ENCODE results near the gene RHOH.

DNA sequence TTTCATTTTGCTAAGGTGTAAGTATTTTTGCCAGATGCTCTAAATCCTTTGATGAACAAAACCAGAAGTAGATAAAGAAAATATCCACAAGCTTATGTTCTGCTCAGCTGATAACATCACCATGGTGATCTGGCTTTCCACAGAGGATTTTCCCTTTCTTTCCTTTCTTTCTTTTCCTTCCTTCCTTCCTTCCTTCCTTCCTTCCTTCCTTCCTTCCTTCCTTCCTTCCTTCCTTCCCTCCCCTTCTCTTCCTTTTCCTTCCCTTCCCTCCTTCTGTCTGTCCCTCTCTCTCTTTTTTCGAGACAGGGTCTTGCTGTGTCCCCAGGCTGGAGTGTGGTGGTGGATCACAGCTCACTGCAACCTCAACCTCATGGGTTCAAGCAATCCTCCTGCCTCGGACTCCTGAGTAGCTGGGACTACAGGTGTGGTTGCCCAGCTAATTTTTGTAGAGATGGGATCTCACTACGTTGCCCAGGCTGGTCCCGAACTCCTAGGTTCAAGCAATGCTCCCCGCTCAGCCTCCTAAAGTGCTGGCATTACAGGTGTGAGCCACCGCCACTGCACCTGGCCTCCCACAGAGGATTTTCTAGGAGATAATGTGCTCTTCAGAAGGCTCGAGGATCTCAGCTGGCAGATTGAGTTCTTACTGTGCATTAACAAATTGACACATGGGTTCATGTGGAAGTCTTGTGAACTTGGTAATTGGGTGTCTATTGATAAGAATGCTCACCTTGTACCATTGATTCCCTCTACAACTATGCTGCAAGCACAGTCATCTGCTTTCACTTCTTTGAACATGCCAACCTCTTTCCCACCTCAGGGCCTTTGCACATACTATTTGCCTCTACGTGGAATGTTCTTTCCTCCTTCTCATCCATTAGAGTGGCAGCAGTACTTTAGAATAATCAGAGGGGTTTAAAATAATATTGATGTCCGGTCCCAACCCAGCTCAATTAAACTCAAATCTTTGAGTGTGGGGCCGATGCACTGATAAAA, 1.4 kb upstream of the RHOH start:
- TF ChIP-seq, protein P1, sequence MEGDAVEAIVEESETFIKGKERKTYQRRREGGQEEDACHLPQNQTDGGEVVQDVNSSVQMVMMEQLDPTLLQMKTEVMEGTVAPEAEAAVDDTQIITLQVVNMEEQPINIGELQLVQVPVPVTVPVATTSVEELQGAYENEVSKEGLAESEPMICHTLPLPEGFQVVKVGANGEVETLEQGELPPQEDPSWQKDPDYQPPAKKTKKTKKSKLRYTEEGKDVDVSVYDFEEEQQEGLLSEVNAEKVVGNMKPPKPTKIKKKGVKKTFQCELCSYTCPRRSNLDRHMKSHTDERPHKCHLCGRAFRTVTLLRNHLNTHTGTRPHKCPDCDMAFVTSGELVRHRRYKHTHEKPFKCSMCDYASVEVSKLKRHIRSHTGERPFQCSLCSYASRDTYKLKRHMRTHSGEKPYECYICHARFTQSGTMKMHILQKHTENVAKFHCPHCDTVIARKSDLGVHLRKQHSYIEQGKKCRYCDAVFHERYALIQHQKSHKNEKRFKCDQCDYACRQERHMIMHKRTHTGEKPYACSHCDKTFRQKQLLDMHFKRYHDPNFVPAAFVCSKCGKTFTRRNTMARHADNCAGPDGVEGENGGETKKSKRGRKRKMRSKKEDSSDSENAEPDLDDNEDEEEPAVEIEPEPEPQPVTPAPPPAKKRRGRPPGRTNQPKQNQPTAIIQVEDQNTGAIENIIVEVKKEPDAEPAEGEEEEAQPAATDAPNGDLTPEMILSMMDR (IDR thresholded peaks at IDR 0.05), result no peak
- no peak for TF ChIP-seq POLR2A (IDR thresholded peaks at IDR 0.05)
- no peak for TF ChIP-seq POLR2AphosphoS5 (IDR thresholded peaks at IDR 0.05)

Measured in suprapubic skin (tissue), 4 donors.